Body of pancreas (tissue), 4 donors: ENCODE measurements around the gene LRRC7. TPM values are rescaled to one million over a fixed set of nuclear protein-coding genes. Genes with fewer than 3 reads are reported as not detected.

Experiments
- ATAC-seq: fragments of 150-250 bp; one replicate; pipeline ENCODE4 v1.9.1; 2016
- DNase-seq, 4 donors: peaks; one replicate each; pipeline ENCODE4 v3.0.0-alpha.2; 2019
- H3K27ac ChIP-seq, 4 donors: fragments of 200-600 bp; sonication (generic); 1 replicate in 3 of 4; 2 replicates in 1 of 4; pipeline versions ENCODE4 v1.5.1 to v1.6.1; 2016 to 2019; ENCODE audit warnings: mild to moderate bottlenecking in 1 of 4, mixed read lengths in 1 of 4, moderate library complexity in 1 of 4
- H3K27me3 ChIP-seq, 2 donors: fragments of 200-600 bp; sonication (generic); one replicate each; pipeline ENCODE4 v1.6.0; 2016; ENCODE audit warnings: mild to moderate bottlenecking in 1 of 2
- H3K36me3 ChIP-seq, 2 donors: fragments of 200-600 bp; sonication (generic); replicated peaks in 1 of 2; 2 replicates each; pipeline ENCODE4 v1.5.1; 2016; ENCODE audit warnings: low read depth in 2 of 2; ENCODE audit not compliant: insufficient read depth in 1 of 2
- H3K4me1 ChIP-seq: fragments of 200-600 bp; sonication (generic); one replicate; pipeline ENCODE4 v1.6.0; 2016
- H3K4me3 ChIP-seq, 2 donors: fragments of 200-600 bp; sonication (generic); 1 replicate in 1 of 2; 2 replicates in 1 of 2; pipeline ENCODE4 v1.5.1; 2016 to 2019
- H3K9me3 ChIP-seq, 3 donors: fragments of 200-600 bp; sonication (generic); 1 replicate in 2 of 3; 2 replicates in 1 of 3; pipeline ENCODE4 v1.5.1; 2016
- POLR2A ChIP-seq, 3 donors: fragments of 450-650 bp; IDR thresholded peaks; one replicate each; pipeline ENCODE4 v1.6.1; 2016; ENCODE audit warnings: antibody characterized with exemption in 3 of 3, mild to moderate bottlenecking in 2 of 3
- WGBS, 2 donors: methylation state at CpG; one replicate each; pipeline ENCODE4 v1.1.5; 2017; 5-methylcytosine and 5-hydroxymethylcytosine counted together
- intact Hi-C: fragments of 100-400 bp; cut with DNase I; formaldehyde crosslinking; loops from one replicate; pipeline ENCODE4 v1.15.1; 2023
- total RNA-seq, 2 donors: library from RNA; depleted of rRNA; stranded (reverse); fragments of >200 nt; gene quantifications; one replicate each; pipeline ENCODE4 v1.1.0, GENCODE V29; 2016
- TF ChIP-seq, protein P1 (sequence below), 7 experiments: fragments of 450-650 bp in 4 of 7; fragments of 200-600 bp in 3 of 7; sonication (generic) in 3 of 7; IDR thresholded peaks; one replicate each; pipeline ENCODE4 v1.5.1; 2016 to 2019; ENCODE audit warnings: antibody characterized with exemption in 7 of 7

The LRRC7 gene
- total RNA-seq, 2 donors from 2014 or later = 1.3 to 2.6 TPM

DNA sequence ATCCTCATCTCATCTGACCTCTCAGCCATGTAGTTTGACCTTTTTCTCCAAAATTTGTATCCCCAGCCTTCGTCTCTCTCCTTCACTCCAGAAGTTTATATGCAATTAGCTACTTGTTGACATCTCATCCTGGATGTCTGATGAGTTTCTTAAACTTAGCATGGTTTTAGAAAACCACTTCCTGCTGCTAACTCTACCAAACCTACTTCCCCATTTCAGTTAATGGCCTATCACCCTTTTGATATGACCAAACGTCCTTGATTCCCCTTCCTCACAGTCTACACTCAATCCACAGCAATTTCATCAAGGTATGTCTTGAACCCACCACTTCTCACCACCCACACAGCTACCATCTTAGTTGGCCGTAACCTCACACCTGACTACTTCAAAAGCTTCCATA, 515.8 kb downstream of the LRRC7 start:
- TF ChIP-seq, protein P1, sequence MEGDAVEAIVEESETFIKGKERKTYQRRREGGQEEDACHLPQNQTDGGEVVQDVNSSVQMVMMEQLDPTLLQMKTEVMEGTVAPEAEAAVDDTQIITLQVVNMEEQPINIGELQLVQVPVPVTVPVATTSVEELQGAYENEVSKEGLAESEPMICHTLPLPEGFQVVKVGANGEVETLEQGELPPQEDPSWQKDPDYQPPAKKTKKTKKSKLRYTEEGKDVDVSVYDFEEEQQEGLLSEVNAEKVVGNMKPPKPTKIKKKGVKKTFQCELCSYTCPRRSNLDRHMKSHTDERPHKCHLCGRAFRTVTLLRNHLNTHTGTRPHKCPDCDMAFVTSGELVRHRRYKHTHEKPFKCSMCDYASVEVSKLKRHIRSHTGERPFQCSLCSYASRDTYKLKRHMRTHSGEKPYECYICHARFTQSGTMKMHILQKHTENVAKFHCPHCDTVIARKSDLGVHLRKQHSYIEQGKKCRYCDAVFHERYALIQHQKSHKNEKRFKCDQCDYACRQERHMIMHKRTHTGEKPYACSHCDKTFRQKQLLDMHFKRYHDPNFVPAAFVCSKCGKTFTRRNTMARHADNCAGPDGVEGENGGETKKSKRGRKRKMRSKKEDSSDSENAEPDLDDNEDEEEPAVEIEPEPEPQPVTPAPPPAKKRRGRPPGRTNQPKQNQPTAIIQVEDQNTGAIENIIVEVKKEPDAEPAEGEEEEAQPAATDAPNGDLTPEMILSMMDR (IDR thresholded peaks at IDR 0.05) = no peak
- TF ChIP-seq POLR2A (IDR thresholded peaks at IDR 0.05) = no peak
- Histone ChIP-seq H3K4me1 (no peaks in the 10 kb centered on the region), H3K4me3 (no peak overlapping the region), H3K27me3 (no peaks in the 10 kb centered on the region), H3K27ac (no peak overlapping the region), H3K36me3 (no peaks in the 10 kb centered on the region), H3K9me3 (peaks cover 0 to 4% (median 0%) of the 10 kb centered on the region in 3 donors)
- WGBS, 2 donors = 46 to 47% methylated on average over 3 of the region's 3 CpGs
- no peak for ATAC-seq
- DNase-seq = no peak
- intact Hi-C loops = no loop called here

DNA sequence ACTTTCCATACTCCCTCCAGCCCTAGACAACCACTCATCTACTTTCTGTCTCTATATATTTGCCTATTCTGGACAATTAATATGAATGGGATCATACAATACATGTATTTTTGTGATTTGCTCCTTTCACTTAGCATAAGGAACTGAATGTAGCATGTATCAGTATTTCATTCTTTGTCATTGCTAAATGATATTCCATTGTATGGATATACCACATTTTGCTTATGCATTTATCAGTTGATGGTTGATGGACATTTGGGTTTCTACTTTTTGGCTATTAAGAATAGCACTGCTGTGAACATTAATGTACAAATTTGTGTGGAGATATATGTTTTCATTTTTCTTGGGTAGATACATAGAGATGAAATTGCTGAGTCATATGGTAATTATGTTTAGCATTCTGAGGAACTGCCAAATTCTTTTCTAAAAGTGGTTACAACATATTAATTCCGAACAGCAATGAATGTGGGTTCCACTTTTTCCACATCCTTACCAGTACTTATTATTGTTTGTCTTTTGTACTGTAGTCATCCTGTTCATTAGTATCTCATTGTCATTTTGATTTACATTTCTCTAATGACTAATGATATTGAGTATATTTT, 516.7 kb downstream of the LRRC7 start:
- no peaks in the 10 kb centered on the region for H3K36me3 ChIP-seq
- ATAC-seq = no peak
- no peak overlapping the region for H3K4me3 ChIP-seq
- H3K27ac ChIP-seq = no peak overlapping the region
- H3K27me3 ChIP-seq = no peaks in the 10 kb centered on the region
- no peak for TF ChIP-seq POLR2A (IDR thresholded peaks at IDR 0.05)
- H3K9me3 ChIP-seq = peaks cover 0 to 4% (median 0%) of the 10 kb centered on the region in 3 donors
- WGBS, 2 donors = 44 to 50% methylated on average over 1 of the region's 1 CpG
- intact Hi-C loops = no loop called here
- no peaks in the 10 kb centered on the region for H3K4me1 ChIP-seq
- DNase-seq = no peak

- no peaks in the 10 kb centered on the region for H3K27me3 ChIP-seq
- no peak overlapping the region for H3K27ac ChIP-seq
- H3K36me3 ChIP-seq = no peaks in the 10 kb centered on the region
- no peak overlapping the region for H3K4me3 ChIP-seq
- DNase-seq (no peak), ATAC-seq (no peak)
- H3K9me3 ChIP-seq = peaks cover 0 to 4% (median 0%) of the 10 kb centered on the region in 3 donors
- no peaks in the 10 kb centered on the region for H3K4me1 ChIP-seq
- no peak for TF ChIP-seq POLR2A (IDR thresholded peaks at IDR 0.05)
- TF ChIP-seq, protein P1 (IDR thresholded peaks at IDR 0.05) = no peak
- intact Hi-C loops = no loop called here
Measured at GRCh38 chr1:70085521-70085920, 517.8 kb downstream of the LRRC7 start.

GRCh38 chr1:70086897-70087296, 519.2 kb downstream of the LRRC7 start:
- Histone ChIP-seq H3K27me3 (no peaks in the 10 kb centered on the region), H3K9me3 (peaks cover 0 to 4% (median 0%) of the 10 kb centered on the region in 3 donors), H3K4me1 (no peaks in the 10 kb centered on the region), H3K4me3 (no peak overlapping the region), H3K27ac (no peak overlapping the region), H3K36me3 (no peaks in the 10 kb centered on the region)
- TF ChIP-seq, protein P1 (IDR thresholded peaks at IDR 0.05) = no peak
- no peak for TF ChIP-seq POLR2A (IDR thresholded peaks at IDR 0.05)
- WGBS, 2 donors = 86 to 94% methylated on average over 1 of the region's 1 CpG
- intact Hi-C loops = no loop called here
- no peak for ATAC-seq
- no peak for DNase-seq

DNA sequence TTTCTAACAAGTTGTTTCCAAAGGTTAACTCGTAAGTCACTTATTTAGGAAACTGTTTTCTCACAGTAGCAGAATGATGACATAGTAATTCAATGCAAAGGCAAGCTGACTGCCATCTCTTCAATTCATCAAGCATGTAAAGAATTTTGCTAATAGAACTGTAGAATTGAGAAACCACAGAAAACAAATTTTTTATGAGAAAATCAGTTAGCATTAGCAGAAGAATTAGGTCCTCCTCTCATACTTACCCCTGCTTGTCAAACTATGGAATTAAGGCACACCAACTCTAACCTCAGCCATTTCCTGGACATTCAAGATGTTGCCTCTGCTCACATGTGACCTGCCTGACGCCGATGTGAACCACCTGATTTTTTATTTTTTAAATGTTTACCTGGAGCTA, 522.4 kb downstream of the LRRC7 start:
- H3K4me3 ChIP-seq = no peak overlapping the region
- TF ChIP-seq POLR2A (IDR thresholded peaks at IDR 0.05) = no peak
- TF ChIP-seq, protein P1 (IDR thresholded peaks at IDR 0.05) = no peak
- DNase-seq (no peak), ATAC-seq (no peak)
- WGBS, 2 donors = 60 to 71% methylated on average over 3 of the region's 3 CpGs
- H3K36me3 ChIP-seq = no peaks in the 10 kb centered on the region
- intact Hi-C loops = no loop called here
- no peak overlapping the region for H3K27ac ChIP-seq
- no peaks in the 10 kb centered on the region for H3K4me1 ChIP-seq
- H3K27me3 ChIP-seq = no peaks in the 10 kb centered on the region
- no peaks in the 10 kb centered on the region for H3K9me3 ChIP-seq
